A172 (cell line): ENCODE data around the gene ARHGAP26. TPM values are rescaled to one million over a fixed set of nuclear protein-coding genes. Genes with fewer than 3 reads are reported as not detected.
"Not testable (repeated sequence)": the region's sequence is repeated elsewhere in the genome, so short reads cannot be mapped to it uniquely, and the experiment has no call there.

ENCODE experiments used
- DNase-seq: peaks from one replicate; pipeline ENCODE4 v3.0.0-alpha.2; 2015; ENCODE audit warnings: low spot score
- total RNA-seq: library from RNA; depleted of rRNA; stranded (reverse); fragments of >200 nt; shearing (Covaris generic); gene quantifications from 2 replicates; pipeline ENCODE4 v1.2.3, GENCODE V29; 2014

ARHGAP26 gene
- total RNA-seq, 1 experiment from 2014 or later: 1.6 TPM

DNA sequence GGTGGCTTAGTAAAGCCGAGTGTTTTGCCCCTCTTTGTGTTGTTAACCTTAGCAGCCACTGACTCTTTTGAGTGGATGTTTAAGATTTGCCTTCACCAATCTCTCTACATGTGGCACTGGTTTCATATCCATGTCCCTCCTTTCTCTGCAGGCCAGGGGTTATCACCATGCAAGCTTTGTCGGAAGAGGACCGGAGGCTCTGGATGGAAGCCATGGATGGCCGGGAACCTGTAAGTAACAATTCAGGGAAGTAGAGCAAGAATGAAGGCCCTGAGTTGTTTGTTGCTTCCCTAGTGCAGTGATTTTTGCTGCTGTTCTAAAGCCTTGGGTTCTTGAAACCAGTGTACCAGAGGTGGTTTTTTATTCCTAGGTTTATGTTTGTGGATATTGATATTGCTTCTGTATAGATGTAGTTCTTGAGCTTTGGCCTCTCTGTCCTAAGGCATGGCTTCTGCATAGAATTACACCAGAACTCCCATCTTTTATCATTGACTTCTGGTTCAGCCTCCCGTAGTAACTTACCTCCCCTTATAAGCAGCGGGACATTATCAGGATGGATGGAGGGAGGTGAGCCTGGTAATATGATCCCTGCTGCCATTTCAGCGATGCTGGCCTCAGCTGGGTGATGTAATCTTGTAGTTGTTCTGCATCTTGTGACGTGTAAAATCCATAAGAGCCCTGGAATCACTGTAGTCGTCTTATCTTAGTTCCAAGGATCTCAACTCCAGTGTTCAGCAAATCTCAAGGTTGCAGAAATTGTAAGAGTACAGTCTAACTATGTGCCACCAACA, 161.9 kb downstream of the ARHGAP26 start:
- DNase-seq: no peak

DNA sequence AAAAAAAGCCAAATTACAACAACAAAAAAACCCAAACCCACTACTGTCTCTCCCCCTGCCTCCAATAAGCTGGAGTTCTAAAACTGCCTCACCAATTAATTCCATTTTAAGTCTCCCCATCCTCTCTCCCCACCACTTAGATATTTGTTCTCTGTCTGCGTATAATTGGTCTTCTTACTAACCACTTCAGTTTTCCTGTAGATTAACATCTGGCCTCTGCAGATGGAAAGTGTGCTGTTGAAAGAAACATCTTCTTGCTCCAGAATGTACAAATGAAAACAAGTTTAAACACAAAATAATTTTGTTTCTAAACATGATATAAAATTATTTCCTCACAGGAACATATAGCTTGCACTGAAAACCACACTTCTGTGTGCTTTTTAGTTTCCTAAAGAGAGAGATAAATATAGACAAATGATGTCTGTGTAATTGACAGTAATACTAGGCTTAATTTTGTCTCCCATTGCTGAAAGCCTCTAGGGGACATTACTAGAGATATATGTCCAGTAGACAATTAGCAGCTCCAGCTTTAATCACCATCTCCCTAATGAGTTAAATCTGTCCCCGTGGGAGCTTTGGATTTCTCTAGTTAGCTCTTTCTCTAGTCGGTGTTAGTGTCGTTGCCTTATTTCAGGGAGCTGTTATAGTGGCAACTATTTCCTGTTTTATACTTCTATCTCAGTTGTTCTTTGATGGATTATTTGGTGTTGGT, 164.0 kb downstream of the ARHGAP26 start:
- no peak for DNase-seq

DNA sequence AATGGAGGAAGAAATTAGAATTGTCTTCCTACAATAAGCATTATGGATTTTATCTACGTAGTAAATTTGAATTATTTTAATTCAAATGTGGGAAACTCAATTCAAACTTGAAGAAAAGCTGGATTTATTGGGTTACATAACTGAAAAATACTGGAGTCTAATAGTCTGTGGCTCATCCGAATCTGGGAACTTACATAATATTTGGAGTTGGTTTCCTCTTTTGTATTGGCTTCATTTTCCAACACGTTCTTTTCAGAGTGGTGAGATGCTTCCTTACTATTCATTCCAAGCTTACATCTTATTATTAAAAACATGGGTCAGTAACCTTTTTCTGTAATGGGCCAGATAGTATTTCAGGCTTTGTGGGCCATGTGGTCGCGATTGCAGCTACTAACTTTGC, 164.8 kb downstream of the ARHGAP26 start:
- no peak for DNase-seq

DNA sequence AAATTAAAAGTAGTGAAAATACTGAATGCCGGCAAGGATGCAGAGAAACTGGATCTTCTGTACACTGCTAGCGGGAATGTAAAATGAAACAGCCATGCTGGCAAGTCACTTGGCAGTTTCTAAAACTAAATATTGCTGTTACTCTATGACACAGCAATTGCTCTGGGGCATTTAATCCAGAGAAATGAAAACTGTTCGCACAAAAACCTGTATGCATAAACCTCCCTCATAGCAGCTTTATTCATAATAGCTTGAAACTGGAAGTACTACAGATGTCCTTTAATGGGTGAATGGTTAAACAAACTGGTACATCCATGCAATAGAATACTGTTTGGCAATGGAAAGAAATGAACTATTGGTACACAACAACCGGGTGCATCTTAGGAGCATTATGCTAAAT, 167.2 kb downstream of the ARHGAP26 start:
- no peak for DNase-seq

DNA sequence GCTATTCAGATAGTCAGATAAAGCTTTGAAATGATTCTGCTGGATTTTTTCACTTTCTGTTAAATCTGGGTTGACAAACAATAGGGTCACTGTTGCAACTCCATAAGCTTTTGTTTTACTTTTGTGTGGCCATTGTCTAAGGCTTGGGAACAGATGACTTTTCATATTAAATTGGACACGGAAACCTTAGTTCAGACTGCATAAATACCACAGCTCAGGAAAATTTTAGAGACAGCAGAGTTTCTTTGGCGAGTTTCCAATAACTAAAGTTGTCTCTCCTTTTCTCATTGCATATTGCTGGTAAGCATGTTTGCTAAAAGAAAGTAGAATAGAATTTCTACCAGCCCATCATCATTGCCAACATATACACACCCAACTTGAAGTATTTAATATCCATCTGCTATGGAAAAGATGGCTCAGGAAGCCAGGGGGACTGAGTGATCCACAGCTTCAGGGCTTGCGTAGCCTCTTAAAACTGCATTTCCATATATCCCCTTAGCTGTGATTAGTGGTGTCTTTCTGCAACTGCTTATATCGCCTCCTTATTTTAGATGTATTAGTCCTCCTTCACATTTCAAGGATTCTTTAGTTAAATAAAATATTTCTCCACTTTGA, 168.2 kb downstream of the ARHGAP26 start:
- no peak for DNase-seq

DNA sequence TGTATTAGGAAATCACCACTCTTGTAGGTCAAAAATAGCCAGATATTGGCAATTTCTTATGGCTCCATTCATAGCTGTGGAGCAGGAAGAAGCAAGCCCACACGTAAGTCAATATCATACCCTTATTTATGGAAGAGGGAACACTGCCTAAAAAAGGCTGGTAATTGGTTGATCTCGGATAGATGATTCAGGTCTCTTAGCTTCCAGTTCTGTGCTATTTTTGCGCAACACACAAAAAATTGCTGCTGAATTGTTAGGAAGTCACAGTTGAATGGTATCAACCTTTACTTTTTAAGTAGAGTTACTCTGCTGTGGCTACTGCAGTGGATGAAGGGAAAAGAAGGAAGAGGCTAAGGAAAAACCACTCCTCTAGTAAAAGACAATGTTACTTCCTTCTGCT, 168.8 kb downstream of the ARHGAP26 start:
- no peak for DNase-seq

DNA sequence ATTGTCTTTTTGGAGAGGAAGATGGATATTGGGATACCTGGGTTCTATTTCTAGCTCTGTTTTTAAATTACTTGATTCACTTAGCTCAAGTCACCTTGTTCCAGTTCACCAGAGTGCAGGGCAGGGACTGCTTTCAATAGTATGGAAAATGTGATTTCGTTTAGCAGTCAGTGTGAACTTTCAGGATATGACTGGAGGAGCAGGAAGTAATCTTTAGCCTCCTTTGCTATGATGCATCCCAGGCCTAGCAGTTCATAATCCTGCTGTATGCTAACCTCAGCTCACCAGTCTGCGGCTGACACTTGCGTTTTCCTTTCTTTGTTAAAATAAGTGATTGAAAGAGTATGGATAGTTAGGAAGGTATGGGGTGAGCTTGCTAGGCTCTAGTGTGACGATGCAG, 169.7 kb downstream of the ARHGAP26 start:
- no peak for DNase-seq

DNA sequence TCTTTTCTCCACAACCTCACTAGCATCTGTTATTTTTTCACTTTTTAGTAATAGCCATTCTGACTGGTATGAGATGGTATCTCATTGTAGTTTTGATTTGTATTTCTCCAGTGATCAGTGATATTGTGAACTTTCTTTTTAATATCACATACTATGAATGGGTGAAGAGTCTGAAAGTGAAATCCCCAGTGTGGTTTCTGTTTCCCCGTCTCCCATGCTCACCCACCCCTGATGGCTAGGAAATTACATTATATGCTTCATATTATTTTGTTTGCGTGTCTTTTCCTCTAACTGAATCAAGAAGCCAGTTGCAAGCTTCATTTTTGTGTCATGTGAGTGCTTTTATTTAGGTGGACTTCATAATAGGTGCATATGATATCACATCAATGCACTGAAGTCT, 171.1 kb downstream of the ARHGAP26 start:
- DNase-seq: no peak

DNA sequence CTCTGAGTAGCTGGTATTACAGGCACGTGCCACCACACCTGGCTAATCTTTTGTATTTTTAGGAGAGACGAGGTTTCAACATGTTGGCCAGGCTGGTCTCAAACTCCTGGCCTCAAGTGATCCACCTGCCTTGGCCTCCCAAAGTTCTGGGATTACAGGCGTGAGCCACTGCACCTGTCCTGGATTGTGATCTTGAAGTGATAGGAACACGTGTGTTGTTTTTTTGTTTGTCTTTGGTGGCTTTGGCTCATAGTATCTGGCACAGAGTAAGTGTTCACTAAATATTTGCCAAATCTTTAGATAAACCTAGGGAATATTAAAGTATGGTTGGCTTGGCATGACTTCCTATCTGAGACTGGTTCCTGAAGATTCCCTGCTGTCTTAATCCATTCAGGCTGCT, 172.7 kb downstream of the ARHGAP26 start:
- DNase-seq: no peak

DNA sequence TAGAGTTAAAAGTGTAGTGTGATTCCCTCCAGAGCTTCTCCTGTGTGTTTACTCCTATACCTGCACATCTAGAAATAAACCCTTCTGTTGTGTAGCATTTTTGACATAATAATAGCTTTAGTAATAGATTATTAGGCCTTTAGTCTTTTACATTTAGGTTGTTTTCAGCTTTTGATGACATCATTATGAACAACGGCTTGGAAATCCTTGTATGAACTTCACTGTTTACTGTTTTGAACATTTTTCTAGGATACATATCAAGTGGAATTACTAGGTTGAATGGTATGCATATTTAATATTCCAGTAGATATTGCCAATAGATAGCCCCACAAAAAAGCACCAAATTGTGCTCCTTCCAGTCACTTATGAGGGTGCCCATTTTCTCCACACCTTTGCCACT, 174.0 kb downstream of the ARHGAP26 start:
- no peak for DNase-seq

DNA sequence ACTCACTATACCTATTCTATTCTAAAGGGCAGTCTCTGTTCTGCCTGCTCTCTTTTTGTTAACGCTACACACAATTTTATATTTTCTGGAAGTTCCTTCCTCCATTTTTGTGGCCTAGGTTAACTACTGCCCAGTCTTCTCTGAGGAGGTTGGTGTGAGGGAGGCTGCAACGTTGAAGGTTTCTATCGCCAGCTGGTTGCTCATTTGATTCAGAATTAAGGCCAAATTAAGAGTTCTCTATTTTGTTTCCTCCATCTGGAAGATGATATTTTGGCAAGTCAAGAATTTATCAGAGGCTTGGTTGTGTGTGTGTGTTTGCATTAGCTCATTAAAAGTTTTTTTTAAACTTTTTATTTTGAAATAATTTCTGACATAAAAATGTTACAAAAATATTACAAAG, 175.1 kb downstream of the ARHGAP26 start:
- DNase-seq: no peak

DNA sequence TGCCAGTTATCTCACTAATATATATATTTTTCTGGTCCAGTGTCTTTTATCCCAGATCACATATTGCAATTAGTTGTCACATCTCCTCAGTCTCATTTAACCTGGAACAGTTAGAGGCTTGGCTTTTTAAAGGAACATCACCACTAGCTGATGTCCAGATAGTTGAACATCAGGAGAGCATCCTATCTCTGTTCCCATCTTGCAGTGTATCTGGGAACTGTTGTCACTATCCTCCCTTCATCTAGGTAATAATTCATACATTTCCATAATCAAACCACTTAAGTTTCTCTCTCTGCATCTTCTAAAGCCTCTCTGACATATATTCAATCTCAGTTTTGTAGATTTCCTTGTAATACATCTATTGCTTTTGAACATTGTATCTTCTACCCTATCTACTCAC, 175.7 kb downstream of the ARHGAP26 start:
- DNase-seq: no peak

DNA sequence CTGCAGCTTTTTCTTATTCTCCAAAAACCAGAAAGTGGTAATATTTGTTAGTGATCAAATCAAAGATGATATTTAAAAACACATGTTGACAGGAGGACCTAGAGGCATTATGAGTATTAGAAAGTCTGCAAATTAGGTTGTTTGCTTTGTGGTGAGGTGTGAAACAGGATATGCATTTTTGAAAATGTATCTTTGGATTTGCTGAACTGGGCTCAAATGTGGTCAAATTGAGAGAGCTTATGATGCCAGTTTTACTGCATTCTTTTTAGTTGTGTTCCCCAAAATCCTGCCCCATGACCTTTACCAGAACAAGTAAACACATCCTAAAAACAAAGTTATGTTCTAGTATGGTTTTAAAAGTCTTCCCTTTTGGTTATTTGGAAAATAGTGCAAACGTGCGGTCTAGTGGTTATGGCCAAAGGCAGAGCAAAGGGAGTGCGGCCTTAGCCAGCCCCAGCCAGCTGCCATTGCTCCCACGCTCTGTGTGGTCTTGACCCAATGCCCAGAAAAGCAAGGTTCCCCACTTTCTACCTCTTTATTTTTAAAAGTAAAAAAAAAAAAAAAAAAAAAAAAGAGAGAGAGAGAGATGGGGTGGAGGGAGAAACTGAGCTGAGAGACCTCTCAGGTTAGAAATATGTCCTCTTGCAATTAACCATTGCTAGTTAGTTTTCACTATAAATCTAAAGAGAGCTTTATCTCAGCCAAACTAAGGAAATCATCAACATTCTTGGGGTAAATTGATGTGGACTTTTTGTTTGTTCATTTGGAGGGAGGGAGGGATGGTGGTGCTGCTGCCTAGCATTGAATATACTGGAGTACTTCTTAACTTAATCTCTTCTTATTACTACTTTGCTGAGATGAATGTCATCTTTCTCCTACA, 176.6 kb downstream of the ARHGAP26 start:
- DNase-seq: no peak

DNA sequence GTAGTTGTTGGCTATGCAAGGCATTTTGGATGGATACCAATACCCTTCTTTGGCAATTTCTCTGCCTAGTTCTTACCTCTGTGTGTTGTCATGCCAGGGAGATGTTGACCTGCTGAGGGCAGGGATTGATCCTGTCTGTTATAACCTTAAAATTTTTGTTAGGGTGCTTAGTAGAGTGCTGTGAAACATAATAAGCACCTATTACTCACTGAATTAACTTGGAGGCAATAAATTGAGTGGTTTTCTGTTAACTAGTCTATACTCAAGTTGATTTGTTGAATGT, 177.2 kb downstream of the ARHGAP26 start:
- no peak for DNase-seq

DNA sequence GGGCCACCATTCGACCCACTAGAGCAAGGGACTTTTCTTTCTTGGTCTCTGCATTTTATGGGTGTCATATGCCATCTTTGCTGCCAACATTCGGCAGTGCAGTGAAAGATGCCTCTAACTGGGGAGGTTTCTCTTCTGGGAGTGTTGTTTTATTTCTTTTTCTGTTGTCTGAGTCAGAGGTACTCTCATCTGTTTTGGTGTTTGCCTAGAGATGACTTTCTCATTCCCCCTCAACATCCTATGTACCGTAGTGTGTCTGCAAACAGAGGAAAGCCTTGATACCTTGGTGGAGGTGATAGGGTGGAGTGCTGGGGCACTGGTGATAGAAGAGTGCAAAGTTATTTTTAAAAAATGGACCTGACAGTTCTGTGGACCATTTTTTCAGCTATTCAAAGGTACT, 182.1 kb downstream of the ARHGAP26 start:
- DNase-seq: no peak

DNA sequence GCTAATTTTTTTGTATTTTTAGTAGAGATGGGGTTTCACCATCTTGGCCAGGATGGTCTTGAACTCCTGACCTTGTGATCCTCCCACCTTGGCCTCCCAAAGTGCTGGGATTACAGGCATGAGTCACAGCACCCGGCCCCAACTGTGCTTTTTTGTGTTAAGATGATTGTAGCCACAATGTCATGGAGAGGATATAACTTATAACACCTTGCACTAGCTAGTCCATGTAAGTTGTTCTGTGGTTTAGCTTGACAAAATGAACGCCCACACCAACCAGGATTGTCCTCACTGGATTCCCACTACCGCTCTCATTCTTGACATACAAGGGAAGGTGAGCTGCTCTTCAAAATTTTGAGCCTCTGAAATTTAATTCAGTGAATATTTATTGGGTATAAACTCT, 182.7 kb downstream of the ARHGAP26 start:
- not testable (repeated sequence) for DNase-seq

DNA sequence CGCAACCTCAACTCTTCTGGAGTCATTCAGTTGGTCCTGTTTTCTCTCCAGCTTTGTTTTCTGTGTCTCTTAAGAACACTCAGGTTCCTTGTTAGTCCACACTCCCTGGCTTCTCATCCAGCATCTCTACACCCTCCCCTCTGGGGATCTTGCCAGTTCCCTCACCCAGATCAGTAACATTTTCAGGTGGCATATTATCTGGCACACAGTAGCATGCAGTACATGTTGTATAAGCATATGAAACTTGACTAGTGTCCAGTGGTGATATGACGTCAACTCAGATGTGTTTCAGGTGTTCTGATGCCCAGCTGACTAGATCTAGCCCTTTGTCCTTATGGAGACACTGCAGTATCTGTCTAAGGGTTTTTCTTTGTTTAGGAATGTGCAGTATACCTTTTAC, 184.3 kb downstream of the ARHGAP26 start:
- DNase-seq: no peak

DNA sequence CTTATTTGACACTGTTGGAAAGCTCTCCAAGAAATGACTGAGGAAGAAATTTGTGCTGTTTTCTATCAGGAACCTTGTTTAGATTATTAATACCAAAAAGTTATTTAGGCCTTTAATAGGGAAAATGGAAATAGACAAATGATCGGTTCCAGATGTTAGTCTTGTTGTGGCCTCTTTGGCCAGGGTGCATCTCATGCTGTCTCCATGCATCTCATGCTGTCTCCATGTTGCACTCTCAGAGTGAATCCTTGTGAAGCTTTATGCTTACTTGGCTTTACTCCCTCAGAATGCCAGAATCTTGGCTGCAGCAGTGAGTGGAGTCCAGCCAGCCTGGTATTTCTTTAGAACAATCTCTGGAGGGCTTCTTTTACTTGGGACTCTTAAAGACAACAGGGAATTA, 185.5 kb downstream of the ARHGAP26 start:
- no peak for DNase-seq

DNA sequence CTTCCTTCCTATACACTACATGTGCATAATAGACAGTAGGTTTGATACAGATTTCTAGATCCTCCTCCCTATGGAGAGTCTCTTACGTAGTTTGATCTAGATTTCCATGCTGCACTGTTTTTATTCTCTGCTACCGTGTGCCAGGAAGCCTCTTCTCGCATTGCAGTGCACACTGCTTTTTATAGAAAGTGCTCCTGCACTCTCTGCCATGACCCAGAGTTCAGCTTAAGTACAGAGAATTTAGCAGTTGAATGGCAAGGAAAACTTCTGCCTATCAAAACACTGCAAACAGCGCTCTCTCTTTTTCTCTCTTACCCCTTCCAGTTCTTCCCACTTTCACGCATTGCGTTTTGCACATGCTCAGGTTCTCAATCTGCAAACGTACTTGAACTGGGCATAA, 187.4 kb downstream of the ARHGAP26 start:
- no peak for DNase-seq

DNA sequence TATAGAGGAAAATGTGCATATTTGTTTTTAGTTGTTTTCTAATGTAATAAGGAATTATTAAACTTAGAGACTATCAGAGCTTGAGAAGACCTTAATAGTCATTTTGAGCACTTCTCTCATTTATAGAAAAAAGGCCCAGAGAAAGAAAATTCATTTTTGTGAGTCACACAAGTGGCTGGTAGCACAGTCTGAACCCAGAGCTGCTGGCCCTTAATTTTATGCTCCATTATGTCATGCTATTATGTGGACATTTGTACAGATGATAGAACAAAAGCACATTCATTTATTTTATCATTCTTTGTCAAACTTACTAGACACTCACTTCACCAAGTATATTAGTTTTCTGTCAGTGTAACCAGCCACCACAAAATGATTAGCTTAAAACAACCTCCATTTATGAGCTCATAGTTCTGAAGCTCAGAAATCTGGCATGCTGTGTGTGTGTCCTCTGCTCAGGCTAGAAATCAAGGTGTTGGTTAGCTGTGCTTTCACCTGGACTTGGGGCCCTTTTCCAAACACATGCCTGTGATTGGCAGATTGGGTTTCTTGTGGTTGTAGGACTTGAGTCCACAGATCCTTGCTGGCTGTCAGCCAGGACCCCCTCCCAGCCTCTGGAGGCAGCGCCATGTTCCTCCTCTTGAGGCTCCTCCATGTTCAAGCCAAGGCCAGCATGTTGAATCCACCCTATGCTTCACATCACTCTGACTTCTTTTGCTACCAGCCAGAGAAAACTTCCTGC, 188.9 kb downstream of the ARHGAP26 start:
- DNase-seq: peak; percentile 13
